Activated CD8-positive, alpha-beta T cell treated with anti-CD3 and anti-CD28 coated beads for 36 hours (primary cell): ENCODE measurements around the gene PRRG3. TPM values are rescaled to one million over a fixed set of nuclear protein-coding genes. Genes with fewer than 3 reads are reported as not detected.

Source experiments
- ATAC-seq: fragments of 200-7000 bp; cut with Tn5 transposase; one replicate; pipeline ENCODE4 v1.10.0; 2021; ENCODE audit warnings: mild to moderate bottlenecking, moderate library complexity
- CTCF ChIA-PET: fragments of 350-600 bp; sonication (Branson Sonifier 250); formaldehyde crosslinking; loops from one replicate; lab custom pipeline; 2021; ENCODE audit warnings: antibody characterized with exemption; lab: Charles Lee
- POLR2A ChIA-PET: fragments of 350-600 bp; sonication (Branson Sonifier 250); formaldehyde crosslinking; loops from one replicate; lab custom pipeline; 2021; ENCODE audit warnings: antibody characterized with exemption; lab: Charles Lee
- DNase-seq: peaks from one replicate; pipeline ENCODE4 v3.0.0-alpha.2; 2020
- H3K27ac Mint-ChIP-seq: one replicate; pipeline ENCODE4 v1.8.0; 2021; ENCODE audit warnings: mild to moderate bottlenecking, mixed read lengths
- H3K27me3 Mint-ChIP-seq: one replicate; pipeline ENCODE4 v1.8.0; 2021; ENCODE audit warnings: mixed read lengths
- H3K36me3 Mint-ChIP-seq: one replicate; pipeline ENCODE4 v1.8.0; 2021; ENCODE audit warnings: low read depth, mixed read lengths
- H3K4me1 Mint-ChIP-seq: one replicate; pipeline ENCODE4 v1.8.0; 2021; ENCODE audit warnings: low read depth, mixed read lengths
- H3K4me3 Mint-ChIP-seq: one replicate; pipeline ENCODE4 v1.8.0; 2021; ENCODE audit warnings: mild to moderate bottlenecking, moderate library complexity, mixed read lengths
- H3K9me3 Mint-ChIP-seq: one replicate; pipeline ENCODE4 v1.8.0; 2021; ENCODE audit warnings: mixed read lengths
- intact Hi-C: fragments of 100-400 bp; cut with micrococcal nuclease; formaldehyde crosslinking; loops from one replicate; pipeline ENCODE4 v1.10.0; 2022
- total RNA-seq, 2 experiments: library from RNA; stranded (reverse); gene quantifications; one replicate each; pipeline ENCODE4 v1.2.3, GENCODE V29; 2021
- TF ChIP-seq, protein P1 (sequence below): fragments of 200-600 bp; IDR thresholded peaks from one replicate; pipeline ENCODE4 v1.8.0; 2022; ENCODE audit warnings: antibody characterized with exemption, mild to moderate bottlenecking

PRRG3 gene
- total RNA-seq, 2 experiments from 2014 or later: not detected

DNA sequence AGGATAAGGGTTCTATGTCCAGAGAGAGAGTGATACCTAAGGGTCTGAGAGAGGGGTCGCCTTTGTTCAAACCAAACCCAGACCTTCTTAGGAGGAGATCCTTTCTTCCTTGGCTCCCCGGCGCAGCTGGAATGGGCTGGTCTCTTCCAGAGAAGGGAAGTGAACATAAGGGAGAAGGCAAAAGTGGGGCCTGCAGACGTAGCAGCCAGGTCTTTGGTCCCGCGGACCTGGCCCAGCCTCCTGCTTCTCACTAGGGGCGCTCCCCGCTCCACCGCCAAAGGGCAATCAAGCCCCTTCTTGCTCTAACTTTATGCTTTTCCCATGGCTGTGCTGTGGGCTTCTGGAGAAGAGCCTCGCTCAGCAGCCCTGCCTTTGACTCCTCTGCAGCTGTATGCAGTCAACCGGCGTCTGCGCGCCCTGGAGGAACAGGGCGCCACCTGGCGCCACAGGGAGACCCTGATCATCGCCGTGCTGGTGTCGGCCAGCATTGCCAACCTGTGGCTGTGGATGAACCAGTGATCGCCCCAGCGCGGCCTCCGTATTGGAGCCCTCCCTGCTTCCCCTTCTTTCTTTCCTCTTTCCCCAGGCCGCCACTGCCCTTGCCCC, 27.1 kb downstream of the PRRG3 start:
- TF ChIP-seq, protein P1, sequence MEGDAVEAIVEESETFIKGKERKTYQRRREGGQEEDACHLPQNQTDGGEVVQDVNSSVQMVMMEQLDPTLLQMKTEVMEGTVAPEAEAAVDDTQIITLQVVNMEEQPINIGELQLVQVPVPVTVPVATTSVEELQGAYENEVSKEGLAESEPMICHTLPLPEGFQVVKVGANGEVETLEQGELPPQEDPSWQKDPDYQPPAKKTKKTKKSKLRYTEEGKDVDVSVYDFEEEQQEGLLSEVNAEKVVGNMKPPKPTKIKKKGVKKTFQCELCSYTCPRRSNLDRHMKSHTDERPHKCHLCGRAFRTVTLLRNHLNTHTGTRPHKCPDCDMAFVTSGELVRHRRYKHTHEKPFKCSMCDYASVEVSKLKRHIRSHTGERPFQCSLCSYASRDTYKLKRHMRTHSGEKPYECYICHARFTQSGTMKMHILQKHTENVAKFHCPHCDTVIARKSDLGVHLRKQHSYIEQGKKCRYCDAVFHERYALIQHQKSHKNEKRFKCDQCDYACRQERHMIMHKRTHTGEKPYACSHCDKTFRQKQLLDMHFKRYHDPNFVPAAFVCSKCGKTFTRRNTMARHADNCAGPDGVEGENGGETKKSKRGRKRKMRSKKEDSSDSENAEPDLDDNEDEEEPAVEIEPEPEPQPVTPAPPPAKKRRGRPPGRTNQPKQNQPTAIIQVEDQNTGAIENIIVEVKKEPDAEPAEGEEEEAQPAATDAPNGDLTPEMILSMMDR: no peak
- Mint-ChIP-seq H3K9me3 (no peaks in the 10 kb centered on the region), H3K27ac (no peak overlapping the region), H3K36me3 (no peaks in the 10 kb centered on the region), H3K4me1 (no peaks in the 10 kb centered on the region), H3K4me3 (no peak overlapping the region), H3K27me3 (no peaks in the 10 kb centered on the region)
- CTCF ChIA-PET: no interaction called here
- ATAC-seq (no peak), DNase-seq (no peak)
- intact Hi-C loops: no loop called here
- POLR2A ChIA-PET: no interaction called here

DNA sequence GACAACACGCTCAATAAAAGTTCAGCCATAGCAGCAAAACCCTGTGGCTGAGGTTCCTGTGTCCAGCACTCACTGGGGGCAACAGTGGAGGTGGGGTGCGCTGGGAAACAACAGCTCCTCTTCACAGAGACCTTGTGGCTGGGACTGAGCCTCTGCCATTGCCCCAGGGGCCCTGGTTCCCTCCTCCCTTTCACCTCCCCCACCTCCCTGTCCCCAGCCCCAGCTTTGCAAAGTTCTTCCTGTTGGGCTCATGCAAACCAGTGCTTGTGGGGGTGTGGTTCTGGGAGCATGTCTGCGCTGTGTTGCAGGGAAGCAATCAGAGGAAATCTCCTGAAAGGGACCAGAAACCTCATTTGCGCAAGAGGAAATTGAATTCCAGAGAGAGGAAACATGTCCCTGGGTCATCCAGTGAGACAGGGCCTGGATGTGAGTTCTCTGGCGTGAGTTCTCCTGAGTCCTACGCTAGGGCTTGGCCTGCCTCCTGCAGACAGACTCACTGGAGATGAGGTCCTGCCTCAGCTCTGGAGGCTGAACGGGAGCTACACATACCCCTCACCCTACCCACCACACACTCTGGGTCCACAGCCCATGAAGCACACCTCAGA, 28.0 kb downstream of the PRRG3 start:
- Mint-ChIP-seq H3K4me1 (no peaks in the 10 kb centered on the region), H3K36me3 (no peaks in the 10 kb centered on the region), H3K9me3 (no peaks in the 10 kb centered on the region), H3K27ac (no peak overlapping the region), H3K4me3 (no peak overlapping the region), H3K27me3 (no peaks in the 10 kb centered on the region)
- DNase-seq: no peak
- CTCF ChIA-PET: no interaction called here
- intact Hi-C loops: no loop called here
- no peak for ATAC-seq
- POLR2A ChIA-PET: no interaction called here
- TF ChIP-seq, protein P1: no peak

DNA sequence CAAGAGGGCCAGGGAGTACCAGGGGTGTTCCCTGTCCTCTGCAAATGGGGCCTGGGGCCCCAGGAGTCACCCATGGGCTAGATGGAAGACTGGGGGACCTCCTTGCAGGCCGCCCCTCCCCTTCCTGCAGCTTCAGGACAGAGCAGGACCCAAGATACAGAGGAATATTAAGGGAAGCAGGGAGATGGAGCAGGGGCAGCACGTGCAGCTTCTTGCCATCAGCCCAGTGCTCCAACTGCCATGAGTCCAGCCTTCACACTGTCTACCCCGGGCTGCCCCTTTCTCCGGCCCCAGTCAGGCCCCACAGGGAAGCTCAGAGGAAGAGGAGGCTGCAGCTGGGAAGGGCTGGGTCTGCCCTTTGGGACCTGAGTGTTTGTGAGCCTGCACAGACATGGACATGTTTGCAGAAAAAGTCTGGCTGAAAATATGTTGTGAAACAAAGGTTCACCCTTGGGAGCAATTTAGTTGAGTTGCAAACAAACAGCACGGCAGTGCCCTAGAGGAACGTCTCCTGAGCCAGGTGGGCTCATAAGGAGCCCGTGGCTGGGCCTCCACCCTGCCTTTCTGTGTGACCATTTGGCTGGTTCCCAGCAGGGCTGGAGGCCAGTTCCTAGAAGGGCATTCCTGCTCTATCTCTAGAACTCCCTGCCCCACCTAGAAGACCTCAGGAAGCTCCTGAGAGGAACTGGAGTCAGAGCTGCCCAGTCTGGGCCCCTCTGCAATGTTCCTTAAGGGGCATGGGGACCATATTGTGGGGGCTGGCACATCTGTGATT, 29.5 kb downstream of the PRRG3 start:
- Mint-ChIP-seq H3K27me3 (no peaks in the 10 kb centered on the region), H3K4me3 (no peak overlapping the region), H3K9me3 (no peaks in the 10 kb centered on the region), H3K4me1 (no peaks in the 10 kb centered on the region), H3K27ac (no peak overlapping the region), H3K36me3 (no peaks in the 10 kb centered on the region)
- ChIA-PET CTCF (no interaction called here), POLR2A (no interaction called here)
- ATAC-seq: no peak
- TF ChIP-seq, protein P1: no peak
- intact Hi-C loops: no loop called here
- DNase-seq: no peak

DNA sequence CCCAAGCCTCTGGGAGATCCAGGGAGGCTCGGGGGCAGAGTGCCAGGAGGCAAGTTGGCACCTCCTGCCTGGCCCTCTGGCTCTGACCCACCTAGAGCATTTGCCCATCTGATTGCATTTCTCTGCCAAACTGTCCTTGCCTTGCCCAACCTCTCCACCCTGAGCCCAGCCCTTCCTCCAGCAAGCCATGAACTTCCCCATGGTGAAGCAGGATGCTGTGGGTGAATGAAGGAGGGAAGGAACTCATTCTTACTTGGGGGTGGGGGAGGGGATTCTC, 30.0 kb downstream of the PRRG3 start:
- CTCF ChIA-PET: no interaction called here
- H3K4me1 Mint-ChIP-seq: no peaks in the 10 kb centered on the region
- ATAC-seq (no peak), DNase-seq (no peak)
- H3K9me3 Mint-ChIP-seq: no peaks in the 10 kb centered on the region
- intact Hi-C loops: no loop called here
- POLR2A ChIA-PET: no interaction called here
- H3K36me3 Mint-ChIP-seq: no peaks in the 10 kb centered on the region
- H3K4me3 Mint-ChIP-seq: no peak overlapping the region
- no peak overlapping the region for H3K27ac Mint-ChIP-seq
- TF ChIP-seq, protein P1: no peak
- H3K27me3 Mint-ChIP-seq: no peaks in the 10 kb centered on the region

DNA sequence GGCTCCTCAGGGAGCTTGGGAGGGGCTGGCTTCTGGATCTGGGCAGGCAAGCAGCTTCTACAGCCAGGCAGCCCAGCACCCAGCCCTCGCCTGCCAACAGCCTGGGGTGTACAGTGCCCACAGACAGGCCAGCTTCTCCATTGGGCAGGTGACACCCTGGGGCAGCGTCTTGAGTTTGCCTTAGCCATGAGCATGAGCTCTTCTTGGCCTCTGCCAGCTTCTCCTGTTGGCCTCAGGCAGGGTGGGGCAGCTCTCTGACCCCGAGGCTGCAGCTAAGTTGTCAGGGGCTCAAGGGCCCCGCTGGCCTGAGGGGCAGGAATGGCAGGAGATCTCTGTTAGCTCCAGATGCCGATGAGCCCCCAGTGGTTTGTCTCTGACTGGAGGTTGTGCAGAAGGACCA, 31.5 kb downstream of the PRRG3 start:
- ChIA-PET POLR2A (no interaction called here), CTCF (interaction anchor here (1.1 kb wide), 1 partner anchor 27 kb away, joined by 3 read pairs; no protein-coding TSS in a partner anchor)
- H3K4me1 Mint-ChIP-seq: no peaks in the 10 kb centered on the region
- DNase-seq (no peak), ATAC-seq (no peak)
- intact Hi-C loops: no loop called here
- H3K4me3 Mint-ChIP-seq: no peak overlapping the region
- no peaks in the 10 kb centered on the region for H3K27me3 Mint-ChIP-seq
- H3K27ac Mint-ChIP-seq: no peak overlapping the region
- H3K9me3 Mint-ChIP-seq: no peaks in the 10 kb centered on the region
- H3K36me3 Mint-ChIP-seq: no peaks in the 10 kb centered on the region
- TF ChIP-seq, protein P1: no peak
